HFFc6 (cell line): ENCODE data around the gene RPS6KA2. TPM values are rescaled to one million over a fixed set of nuclear protein-coding genes. Genes with fewer than 3 reads are reported as not detected.

Experiments used
- DNase-seq: peaks from one replicate; pipeline ENCODE4 v3.0.0-alpha.2; 2018
- H3K27ac Mint-ChIP-seq: 2 replicates; pipeline ENCODE4 v1.8.0; 2020; ENCODE audit warnings: mild to moderate bottlenecking, mixed read lengths
- H3K27me3 Mint-ChIP-seq: 2 replicates; pipeline ENCODE4 v1.8.0; 2021; ENCODE audit warnings: mild to moderate bottlenecking, moderate library complexity, mixed read lengths; ENCODE audit not compliant: insufficient read depth
- H3K36me3 Mint-ChIP-seq: 2 replicates; pipeline ENCODE4 v1.8.0; 2021; ENCODE audit warnings: low read depth, mixed read lengths
- H3K4me1 Mint-ChIP-seq: 2 replicates; pipeline ENCODE4 v1.8.0; 2020; ENCODE audit warnings: low read depth, mixed read lengths
- H3K4me3 Mint-ChIP-seq: 2 replicates; pipeline ENCODE4 v1.8.0; 2020; ENCODE audit warnings: mild to moderate bottlenecking, moderate library complexity, mixed read lengths
- H3K9me3 Mint-ChIP-seq: 2 replicates; pipeline ENCODE4 v1.8.0; 2020; ENCODE audit warnings: mild to moderate bottlenecking, mixed read lengths
- total RNA-seq, 6 experiments: library from RNA; stranded (reverse); fragmentation: NEBNext Ultra II Directional; extraction: Animal tissue kit (Norgen Biotek cat#: 25700); gene quantifications; 2 replicates in 1 of 6; 3 replicates in 5 of 6; pipeline ENCODE4 v1.2.3, GENCODE V29; 2021
- TF ChIP-seq, protein P1 (sequence below): fragments of 200-600 bp; sonication (generic); IDR thresholded peaks from 2 replicates; pipeline ENCODE4 v1.5.0; 2021; ENCODE audit warnings: antibody characterized with exemption, mild to moderate bottlenecking

Gene RPS6KA2
- total RNA-seq, 6 experiments from 2014 or later, result 10.1 to 13.9 (median 11.9) TPM

DNA sequence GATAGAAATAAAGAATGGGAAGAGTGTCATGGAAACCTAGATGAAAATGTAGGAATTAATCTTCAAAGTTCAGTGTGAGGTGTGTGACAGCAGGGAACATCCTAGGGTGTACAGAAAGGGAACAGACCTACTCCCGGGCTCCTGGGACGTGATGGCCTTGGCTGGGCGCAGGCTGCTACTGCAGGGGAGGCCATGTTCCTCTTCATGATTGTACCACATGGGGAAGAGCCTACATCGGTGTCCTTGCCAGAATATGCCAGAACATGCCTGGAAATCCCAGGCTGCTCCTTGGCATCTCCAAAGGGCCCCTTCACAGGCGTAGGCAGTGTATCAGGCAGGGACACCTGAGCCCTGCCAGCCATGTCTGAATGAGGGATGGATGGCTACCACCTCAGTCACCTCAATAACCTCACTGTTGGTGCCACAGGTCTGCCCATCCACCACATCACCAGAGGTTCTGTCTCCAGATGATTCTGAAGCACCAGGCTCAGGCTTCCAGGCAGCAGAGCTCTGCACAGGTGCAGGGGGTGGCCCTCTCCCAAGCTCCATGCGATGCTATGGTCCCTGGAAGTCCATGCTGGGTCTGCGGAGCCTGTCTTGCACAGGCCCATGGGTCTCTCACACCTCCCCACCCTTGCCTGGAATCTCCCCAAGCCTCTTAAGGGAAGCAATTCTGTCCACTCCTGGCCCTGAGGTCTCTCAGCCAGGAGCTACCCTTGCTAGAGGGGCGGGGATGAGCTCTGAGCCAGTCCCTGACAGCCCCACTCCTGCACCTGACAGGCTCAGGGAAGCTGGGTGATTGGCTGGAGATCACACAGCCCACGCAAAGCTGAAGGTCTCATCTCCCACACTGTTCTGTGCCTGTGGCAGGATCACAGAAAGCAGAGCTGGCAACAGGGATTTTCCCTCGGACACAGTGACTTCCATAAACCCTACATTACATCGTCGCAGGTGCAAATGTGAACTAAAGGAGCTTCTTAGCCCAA is 60.7 kb downstream of the RPS6KA2 start:
- H3K9me3 Mint-ChIP-seq, result no peaks in the 10 kb centered on the region
- peak overlapping the region; percentile 58; the same call in 1 of the 2 replicates for H3K4me3 Mint-ChIP-seq
- H3K4me1 Mint-ChIP-seq, result peaks cover 25% of the 10 kb centered on the region
- TF ChIP-seq, protein P1, sequence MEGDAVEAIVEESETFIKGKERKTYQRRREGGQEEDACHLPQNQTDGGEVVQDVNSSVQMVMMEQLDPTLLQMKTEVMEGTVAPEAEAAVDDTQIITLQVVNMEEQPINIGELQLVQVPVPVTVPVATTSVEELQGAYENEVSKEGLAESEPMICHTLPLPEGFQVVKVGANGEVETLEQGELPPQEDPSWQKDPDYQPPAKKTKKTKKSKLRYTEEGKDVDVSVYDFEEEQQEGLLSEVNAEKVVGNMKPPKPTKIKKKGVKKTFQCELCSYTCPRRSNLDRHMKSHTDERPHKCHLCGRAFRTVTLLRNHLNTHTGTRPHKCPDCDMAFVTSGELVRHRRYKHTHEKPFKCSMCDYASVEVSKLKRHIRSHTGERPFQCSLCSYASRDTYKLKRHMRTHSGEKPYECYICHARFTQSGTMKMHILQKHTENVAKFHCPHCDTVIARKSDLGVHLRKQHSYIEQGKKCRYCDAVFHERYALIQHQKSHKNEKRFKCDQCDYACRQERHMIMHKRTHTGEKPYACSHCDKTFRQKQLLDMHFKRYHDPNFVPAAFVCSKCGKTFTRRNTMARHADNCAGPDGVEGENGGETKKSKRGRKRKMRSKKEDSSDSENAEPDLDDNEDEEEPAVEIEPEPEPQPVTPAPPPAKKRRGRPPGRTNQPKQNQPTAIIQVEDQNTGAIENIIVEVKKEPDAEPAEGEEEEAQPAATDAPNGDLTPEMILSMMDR, result no peak
- H3K36me3 Mint-ChIP-seq, result no peaks in the 10 kb centered on the region; the same call in 1 of the 2 replicates
- no peak for DNase-seq
- peak overlapping the region; percentile 82 for H3K27ac Mint-ChIP-seq
- peaks cover 3% of the 10 kb centered on the region; the same call in 1 of the 2 replicates for H3K27me3 Mint-ChIP-seq

DNA sequence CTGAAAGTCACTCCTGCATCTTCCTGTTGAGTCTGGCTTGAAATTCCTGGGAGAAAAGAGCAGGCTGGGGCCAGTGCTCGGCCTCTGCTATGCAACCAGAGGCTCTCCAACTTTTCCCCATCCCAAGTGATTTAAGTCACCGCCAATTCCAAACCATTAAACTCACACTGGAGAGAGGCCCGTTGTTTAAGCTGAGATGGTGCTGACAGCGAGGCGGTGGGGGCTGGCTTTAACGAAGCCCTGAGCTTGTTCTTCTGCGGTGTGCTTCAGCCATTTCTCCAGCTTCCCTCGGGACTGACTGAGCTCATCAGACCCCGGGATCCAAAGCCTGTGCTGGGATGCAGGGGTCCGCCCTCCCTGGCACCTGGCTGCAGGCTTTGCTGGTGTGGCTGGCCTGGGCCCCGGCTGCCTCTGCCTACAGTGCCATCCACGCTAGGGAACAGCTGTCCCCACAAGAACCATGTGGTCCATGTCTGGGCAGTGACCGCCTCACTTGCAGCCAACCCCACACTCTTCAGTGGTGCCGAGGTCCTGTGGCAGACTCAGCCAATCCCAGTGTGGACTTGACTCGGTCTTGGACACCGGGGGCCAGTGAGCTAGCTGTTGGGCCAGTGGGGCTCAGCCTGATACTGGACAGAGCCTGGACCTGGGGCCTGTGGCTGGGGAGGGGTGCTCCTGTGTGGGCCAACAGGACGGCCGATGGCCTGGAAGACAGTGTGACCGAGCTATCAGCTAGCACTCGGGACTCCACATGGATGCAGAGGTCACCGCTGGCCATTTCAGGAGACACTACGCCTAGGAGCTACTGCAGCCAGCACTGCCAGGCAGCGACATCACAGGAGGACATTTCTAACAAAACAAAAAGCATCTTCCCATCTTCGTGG is 61.7 kb downstream of the RPS6KA2 start:
- Mint-ChIP-seq H3K4me3 (no peak overlapping the region), H3K9me3 (no peaks in the 10 kb centered on the region), H3K27me3 (no peaks in the 10 kb centered on the region), H3K4me1 (peaks cover 25% of the 10 kb centered on the region), H3K36me3 (no peaks in the 10 kb centered on the region; the same call in none of the 2 replicates), H3K27ac (peak overlapping the region; percentile 60)
- TF ChIP-seq, protein P1, result no peak
- DNase-seq, result no peak

DNA sequence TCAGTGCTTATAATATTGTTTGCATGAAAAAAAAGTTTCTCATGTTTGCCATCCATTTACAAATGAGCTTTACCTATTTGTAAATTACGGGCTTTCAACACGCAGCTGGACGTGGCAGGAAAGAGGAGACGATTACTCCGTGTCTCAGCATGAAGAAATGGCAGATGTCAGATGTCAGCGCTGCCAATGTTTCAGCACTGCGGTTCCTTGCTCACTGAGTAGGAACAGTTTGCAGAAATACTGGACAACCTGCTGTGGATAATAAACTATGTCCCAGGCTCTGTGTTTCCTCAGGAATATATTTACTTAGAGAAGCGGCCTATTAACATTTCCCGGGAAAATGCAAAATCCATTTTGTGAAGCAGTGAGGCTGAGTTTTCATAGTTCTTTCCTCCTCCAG is 63.2 kb downstream of the RPS6KA2 start:
- peaks cover 25% of the 10 kb centered on the region for H3K4me1 Mint-ChIP-seq
- no peak overlapping the region for H3K4me3 Mint-ChIP-seq
- DNase-seq, result no peak
- TF ChIP-seq, protein P1, result no peak
- no peaks in the 10 kb centered on the region for H3K27me3 Mint-ChIP-seq
- H3K9me3 Mint-ChIP-seq, result no peaks in the 10 kb centered on the region
- no peak overlapping the region for H3K27ac Mint-ChIP-seq
- no peaks in the 10 kb centered on the region; the same call in none of the 2 replicates for H3K36me3 Mint-ChIP-seq

DNA sequence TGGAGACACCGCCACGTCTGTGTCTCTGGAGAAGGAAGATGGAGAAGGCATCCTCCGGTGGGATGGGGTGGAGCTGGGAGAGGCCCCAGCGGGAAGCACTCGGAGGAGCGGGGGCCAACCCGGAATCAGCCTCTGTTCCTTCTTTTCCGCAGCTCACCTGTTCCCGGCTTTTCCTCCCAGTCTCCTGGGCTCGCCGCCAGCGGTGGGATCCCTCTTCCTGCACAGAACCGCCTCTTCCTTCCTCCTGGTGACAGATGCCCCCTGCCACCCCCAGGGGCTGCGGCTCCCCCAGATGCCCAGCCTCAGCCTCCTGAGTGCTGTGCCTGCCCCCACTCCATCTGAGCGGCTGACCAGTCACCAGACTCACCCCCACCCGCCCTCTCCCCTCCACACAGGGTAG is 63.9 kb downstream of the RPS6KA2 start:
- H3K36me3 Mint-ChIP-seq, result no peaks in the 10 kb centered on the region; the same call in none of the 2 replicates
- peaks cover 24% of the 10 kb centered on the region for H3K4me1 Mint-ChIP-seq
- H3K27me3 Mint-ChIP-seq, result no peaks in the 10 kb centered on the region
- DNase-seq, result no peak
- H3K9me3 Mint-ChIP-seq, result no peaks in the 10 kb centered on the region
- no peak overlapping the region for H3K4me3 Mint-ChIP-seq
- TF ChIP-seq, protein P1, result no peak
- H3K27ac Mint-ChIP-seq, result no peak overlapping the region

DNA sequence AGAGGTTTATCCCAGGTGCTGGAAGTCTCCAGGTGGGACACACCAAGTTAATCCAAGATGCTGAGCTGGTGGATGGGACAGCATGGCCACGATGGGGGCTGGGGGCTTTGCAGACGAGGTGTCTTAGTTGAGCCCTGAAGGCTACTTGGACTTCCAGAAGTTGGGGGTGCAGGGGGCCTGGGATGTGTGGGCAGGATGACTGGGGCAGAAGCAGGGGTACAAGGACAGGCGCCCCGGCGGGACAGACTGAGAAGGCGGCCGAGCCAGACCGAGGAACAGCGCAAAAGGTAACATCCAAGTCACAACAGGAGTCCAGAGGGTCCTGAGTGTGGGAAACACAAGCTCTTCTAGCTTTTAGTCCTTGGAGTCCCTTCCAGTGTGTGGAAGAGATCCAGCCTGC is 64.3 kb downstream of the RPS6KA2 start:
- no peaks in the 10 kb centered on the region for H3K27me3 Mint-ChIP-seq
- TF ChIP-seq, protein P1, result no peak
- no peak overlapping the region for H3K4me3 Mint-ChIP-seq
- no peaks in the 10 kb centered on the region; the same call in none of the 2 replicates for H3K36me3 Mint-ChIP-seq
- peaks cover 20% of the 10 kb centered on the region for H3K4me1 Mint-ChIP-seq
- no peaks in the 10 kb centered on the region for H3K9me3 Mint-ChIP-seq
- no peak overlapping the region for H3K27ac Mint-ChIP-seq
- DNase-seq, result no peak
